Measurements from ENCODE around the gene WDR86. TPM values are rescaled to one million over a fixed set of nuclear protein-coding genes. Genes with fewer than 3 reads are reported as not detected.
A peak's percentile ranks its signal among the peaks of the same experiment; 100 is the strongest.

WDR86 gene
- total RNA-seq, 1 donor from 2014 or later = 82.9 TPM

DNA sequence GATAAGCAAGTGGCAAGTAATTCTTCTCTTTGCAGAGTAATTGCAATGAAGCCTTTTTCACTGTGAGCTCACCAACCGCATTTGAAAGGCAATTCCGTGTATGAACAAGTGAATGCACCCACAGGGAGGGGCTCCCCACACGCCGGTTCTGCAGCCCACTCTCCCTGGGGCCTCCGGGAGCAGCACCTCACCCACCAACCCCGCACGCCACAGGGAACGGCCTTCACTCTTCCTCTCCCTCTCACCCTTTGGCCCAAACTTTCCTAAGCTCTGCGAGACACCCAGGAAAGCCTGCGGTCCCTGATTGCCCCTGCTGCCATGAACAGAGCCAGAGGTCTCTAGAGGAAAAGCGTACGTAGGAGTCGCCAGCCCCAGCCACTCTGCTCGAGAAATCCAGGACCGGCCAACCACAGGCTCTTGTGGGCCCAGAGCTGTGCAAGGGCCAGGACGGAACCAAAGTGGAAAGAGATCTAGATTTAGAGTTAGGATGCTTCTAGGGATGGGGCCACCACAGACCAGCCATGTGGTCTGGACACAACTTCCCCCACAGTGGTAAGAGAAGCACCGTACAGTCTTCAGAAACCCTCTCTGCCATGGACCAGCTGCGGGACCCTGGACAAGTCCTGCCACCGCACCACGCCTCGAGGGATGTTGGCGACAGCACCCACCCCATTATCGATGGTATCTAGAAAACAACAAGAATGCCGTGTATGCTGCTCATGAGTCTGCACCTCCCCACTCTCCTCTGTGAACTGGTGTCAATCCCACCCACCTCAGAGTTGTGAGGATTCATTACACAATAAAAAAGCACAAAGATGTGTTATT, 3.6 kb downstream of the WDR86 start:
- Mint-ChIP-seq H3K4me1 (ENCODE audit: low read depth) (peaks cover 16% of the 10 kb centered on the region), H3K27me3 (peaks cover 7% of the 10 kb centered on the region), H3K9me3 (ENCODE audit: low read depth) (no peaks in the 10 kb centered on the region), H3K36me3 (ENCODE audit: insufficient read depth) (peaks cover 2% of the 10 kb centered on the region), H3K27ac (no peak overlapping the region), H3K4me3 (ENCODE audit: low read depth) (peak overlapping the region; percentile 19)
- TF ChIP-seq, protein P1, sequence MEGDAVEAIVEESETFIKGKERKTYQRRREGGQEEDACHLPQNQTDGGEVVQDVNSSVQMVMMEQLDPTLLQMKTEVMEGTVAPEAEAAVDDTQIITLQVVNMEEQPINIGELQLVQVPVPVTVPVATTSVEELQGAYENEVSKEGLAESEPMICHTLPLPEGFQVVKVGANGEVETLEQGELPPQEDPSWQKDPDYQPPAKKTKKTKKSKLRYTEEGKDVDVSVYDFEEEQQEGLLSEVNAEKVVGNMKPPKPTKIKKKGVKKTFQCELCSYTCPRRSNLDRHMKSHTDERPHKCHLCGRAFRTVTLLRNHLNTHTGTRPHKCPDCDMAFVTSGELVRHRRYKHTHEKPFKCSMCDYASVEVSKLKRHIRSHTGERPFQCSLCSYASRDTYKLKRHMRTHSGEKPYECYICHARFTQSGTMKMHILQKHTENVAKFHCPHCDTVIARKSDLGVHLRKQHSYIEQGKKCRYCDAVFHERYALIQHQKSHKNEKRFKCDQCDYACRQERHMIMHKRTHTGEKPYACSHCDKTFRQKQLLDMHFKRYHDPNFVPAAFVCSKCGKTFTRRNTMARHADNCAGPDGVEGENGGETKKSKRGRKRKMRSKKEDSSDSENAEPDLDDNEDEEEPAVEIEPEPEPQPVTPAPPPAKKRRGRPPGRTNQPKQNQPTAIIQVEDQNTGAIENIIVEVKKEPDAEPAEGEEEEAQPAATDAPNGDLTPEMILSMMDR (IDR thresholded peaks at IDR 0.05; ENCODE audit: unreplicated experiment) = no peak
- DNase-seq (ENCODE audit: low spot score, unreplicated experiment) = no peak

GRCh38 chr7:151405588-151405987, 4.2 kb downstream of the WDR86 start:
- no peaks in the 10 kb centered on the region for H3K27me3 Mint-ChIP-seq
- TF ChIP-seq, protein P1 (IDR thresholded peaks at IDR 0.05; ENCODE audit: unreplicated experiment) = no peak
- no peak for DNase-seq (ENCODE audit: low spot score, unreplicated experiment)

DNA sequence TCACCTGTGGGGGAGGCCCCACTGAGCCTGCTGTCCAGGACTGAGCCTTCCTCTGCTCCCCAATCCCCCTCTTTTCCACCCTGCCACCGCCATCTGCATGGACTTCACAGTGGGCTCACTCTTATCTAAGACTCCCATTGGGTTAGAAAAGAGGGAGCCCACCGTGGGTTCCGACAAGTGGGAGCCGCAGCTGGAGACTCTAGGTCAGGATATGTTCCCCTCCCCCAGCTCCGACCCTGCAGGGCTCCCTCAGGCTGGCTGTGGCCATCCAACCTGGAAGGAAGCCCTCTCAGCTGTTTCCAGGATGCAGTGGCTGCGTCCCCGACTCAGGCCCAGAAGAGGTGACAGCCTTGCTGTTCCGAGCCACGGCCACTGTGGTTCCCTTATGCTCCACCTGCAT, 4.8 kb downstream of the WDR86 start:
- TF ChIP-seq, protein P1 (IDR thresholded peaks at IDR 0.05; ENCODE audit: unreplicated experiment) = no peak
- no peak overlapping the region for H3K4me3 Mint-ChIP-seq (ENCODE audit: low read depth)
- no peak for DNase-seq (ENCODE audit: low spot score, unreplicated experiment)
- peaks cover 2% of the 10 kb centered on the region for H3K36me3 Mint-ChIP-seq (ENCODE audit: insufficient read depth)
- no peaks in the 10 kb centered on the region for H3K9me3 Mint-ChIP-seq (ENCODE audit: low read depth)
- H3K4me1 Mint-ChIP-seq (ENCODE audit: low read depth) = peaks cover 9% of the 10 kb centered on the region
- no peaks in the 10 kb centered on the region for H3K27me3 Mint-ChIP-seq
- no peak overlapping the region for H3K27ac Mint-ChIP-seq

More at GRCh38 chr7:151405588-151405987, 4.2 kb downstream of the WDR86 start:
- H3K4me3 Mint-ChIP-seq (ENCODE audit: low read depth) = no peak overlapping the region
- H3K9me3 Mint-ChIP-seq (ENCODE audit: low read depth) = no peaks in the 10 kb centered on the region
- H3K4me1 Mint-ChIP-seq (ENCODE audit: low read depth) = peaks cover 9% of the 10 kb centered on the region
- H3K36me3 Mint-ChIP-seq (ENCODE audit: insufficient read depth) = peaks cover 2% of the 10 kb centered on the region
- no peak overlapping the region for H3K27ac Mint-ChIP-seq

DNA sequence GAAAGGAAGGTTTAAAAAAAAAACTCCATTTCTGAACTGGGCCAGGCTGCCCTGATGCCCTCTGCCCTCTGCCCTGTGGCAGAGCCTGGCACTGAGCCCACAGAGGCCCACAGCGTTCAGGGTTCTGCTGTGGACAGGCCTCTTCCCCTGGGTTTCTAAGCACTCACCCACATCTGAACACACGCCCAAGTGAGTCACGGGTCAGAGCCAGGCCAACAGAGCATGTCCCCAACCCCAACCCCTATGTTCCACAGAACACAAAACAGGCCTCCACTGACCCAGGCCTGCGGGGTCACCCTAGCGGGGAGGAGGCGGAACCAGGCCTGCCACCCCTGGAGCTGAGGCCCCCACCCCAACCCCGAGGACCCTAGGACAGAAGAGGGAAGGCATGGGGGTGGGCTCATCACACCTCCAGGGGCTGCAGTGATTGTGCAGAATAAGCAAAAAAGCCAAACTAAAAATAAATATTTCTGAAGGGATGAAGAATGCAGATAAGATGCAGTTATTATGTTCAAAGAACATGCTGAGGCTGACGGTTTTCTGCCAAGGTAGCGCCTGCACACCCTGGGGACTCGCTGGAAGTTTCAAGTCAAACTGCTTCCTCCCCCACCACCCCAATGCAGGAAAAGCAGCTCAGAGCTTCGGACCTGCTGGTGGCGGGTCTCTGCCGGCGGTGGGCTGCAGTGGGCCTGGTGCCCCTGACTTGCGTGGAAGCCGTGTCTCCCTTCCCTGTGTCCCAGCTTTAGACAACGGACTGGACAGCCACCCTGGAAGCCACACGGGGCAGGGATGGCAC, 5.4 kb downstream of the WDR86 start:
- TF ChIP-seq, protein P1 (IDR thresholded peaks at IDR 0.05; ENCODE audit: unreplicated experiment) = no peak
- Mint-ChIP-seq H3K27me3 (no peaks in the 10 kb centered on the region), H3K4me1 (ENCODE audit: low read depth) (peaks cover 9% of the 10 kb centered on the region), H3K9me3 (ENCODE audit: low read depth) (no peaks in the 10 kb centered on the region), H3K4me3 (ENCODE audit: low read depth) (no peak overlapping the region), H3K36me3 (ENCODE audit: insufficient read depth) (peaks cover 2% of the 10 kb centered on the region), H3K27ac (no peak overlapping the region)
- DNase-seq (ENCODE audit: low spot score, unreplicated experiment) = no peak

DNA sequence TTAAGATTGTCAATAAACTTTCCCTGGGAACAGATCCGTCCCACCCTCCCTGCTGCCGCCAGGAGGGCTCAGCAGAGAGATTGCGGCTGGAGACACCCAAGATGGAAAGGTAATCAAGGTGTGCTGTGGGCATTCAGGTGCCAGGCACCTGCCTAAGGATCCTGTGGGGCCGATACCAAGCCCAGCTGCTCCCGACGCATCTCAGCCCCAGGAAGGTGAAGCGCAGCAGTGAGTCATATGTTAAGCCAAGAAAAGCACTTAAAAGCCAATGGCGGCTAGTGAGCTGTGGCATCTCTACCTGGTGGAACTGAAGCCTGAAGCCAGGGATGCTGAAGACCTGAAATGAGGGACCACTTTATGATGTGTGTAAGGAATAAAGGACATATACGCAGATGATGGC, 6.1 kb downstream of the WDR86 start:
- no peak for DNase-seq (ENCODE audit: low spot score, unreplicated experiment)
- Mint-ChIP-seq H3K27ac (no peak overlapping the region), H3K27me3 (no peaks in the 10 kb centered on the region)

More for the DNA sequence above, 6.1 kb downstream of the WDR86 start:
- TF ChIP-seq, protein P1 (IDR thresholded peaks at IDR 0.05; ENCODE audit: unreplicated experiment) = no peak
- peaks cover 8% of the 10 kb centered on the region for H3K4me1 Mint-ChIP-seq (ENCODE audit: low read depth)
- peaks cover 5% of the 10 kb centered on the region for H3K36me3 Mint-ChIP-seq (ENCODE audit: insufficient read depth)
- no peak overlapping the region for H3K4me3 Mint-ChIP-seq (ENCODE audit: low read depth)
- H3K9me3 Mint-ChIP-seq (ENCODE audit: low read depth) = no peaks in the 10 kb centered on the region
